VCaP (cell line): Measurements from ENCODE around the gene FLRT1.

Experiments used
- H3K27ac ChIP-seq: fragments of 450-650 bp; 2 replicates; pipeline ENCODE4 v1.5.1; 2017
- TF ChIP-seq, protein P1 (sequence below): fragments of 450-650 bp; conservative IDR thresholded peaks from 2 replicates; pipeline ENCODE4 v1.5.1; 2017; ENCODE audit warnings: mild to moderate bottlenecking, moderate library complexity

Gene FLRT1

DNA sequence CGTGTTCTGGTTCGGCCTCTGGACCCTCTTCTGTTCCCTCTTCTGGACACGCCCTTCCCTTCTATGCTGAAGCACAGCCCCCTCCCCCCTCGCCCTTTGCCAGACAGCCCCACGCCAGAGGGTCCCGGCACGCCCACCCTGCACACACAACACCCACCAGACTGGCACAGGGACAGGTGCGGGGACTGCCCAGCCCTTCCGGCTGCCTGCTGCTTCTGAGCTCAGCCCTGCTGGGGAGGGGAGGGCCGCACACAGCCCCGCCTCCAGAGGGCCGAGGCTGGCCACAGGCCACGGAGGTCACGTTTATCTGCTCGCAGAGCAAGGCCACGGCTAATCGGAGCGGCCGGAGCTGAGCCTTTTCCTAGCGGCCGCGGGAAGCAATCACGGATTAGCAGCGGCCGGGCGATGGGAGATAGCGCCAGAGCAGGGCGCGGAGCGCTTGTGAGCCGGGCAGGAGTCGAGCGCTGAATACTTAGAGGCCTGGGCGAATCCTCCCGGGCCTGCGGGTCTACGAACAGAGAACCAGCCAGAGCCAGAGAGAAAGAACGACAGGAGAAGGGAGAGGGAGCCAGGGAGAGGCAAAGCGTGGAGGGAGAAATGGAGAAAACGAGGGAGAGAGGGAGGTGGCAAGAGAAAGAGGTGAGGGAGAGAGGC, 28.0 kb upstream of the FLRT1 start:
- peak overlapping the region; percentile 68 for H3K27ac ChIP-seq
- TF ChIP-seq, protein P1, sequence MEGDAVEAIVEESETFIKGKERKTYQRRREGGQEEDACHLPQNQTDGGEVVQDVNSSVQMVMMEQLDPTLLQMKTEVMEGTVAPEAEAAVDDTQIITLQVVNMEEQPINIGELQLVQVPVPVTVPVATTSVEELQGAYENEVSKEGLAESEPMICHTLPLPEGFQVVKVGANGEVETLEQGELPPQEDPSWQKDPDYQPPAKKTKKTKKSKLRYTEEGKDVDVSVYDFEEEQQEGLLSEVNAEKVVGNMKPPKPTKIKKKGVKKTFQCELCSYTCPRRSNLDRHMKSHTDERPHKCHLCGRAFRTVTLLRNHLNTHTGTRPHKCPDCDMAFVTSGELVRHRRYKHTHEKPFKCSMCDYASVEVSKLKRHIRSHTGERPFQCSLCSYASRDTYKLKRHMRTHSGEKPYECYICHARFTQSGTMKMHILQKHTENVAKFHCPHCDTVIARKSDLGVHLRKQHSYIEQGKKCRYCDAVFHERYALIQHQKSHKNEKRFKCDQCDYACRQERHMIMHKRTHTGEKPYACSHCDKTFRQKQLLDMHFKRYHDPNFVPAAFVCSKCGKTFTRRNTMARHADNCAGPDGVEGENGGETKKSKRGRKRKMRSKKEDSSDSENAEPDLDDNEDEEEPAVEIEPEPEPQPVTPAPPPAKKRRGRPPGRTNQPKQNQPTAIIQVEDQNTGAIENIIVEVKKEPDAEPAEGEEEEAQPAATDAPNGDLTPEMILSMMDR, result peak; percentile 73

DNA sequence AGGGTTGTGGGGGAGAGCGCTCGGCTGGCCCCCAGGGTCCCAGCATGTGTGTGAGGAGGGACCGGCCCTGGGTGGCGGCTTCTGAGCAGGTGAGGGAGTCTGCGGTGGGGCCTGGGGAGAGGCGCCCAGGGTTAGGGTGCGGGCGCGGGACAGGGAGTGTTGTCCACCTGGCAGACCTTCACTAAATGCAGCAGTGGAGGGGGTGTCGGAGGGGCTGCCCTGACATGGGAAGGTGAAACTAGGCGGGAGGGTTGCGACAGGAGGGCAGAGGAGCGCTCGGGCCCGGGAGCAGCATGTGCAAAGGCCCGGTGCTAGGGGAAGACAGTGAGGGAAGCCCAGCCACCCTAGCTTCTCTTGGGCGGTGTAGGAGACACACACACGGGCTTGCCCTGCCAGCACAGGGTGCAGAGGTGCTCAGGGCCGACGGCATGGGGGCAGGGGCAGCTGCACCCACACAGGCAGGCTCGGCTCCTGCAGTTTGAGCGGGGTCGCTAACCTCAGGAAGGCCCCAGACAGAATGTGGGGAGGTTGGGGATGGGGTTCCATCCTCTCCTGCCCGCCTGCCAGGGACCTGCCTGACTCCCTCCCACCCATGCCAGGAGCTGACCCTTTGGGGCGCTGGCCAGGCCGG, 27.3 kb upstream of the FLRT1 start:
- TF ChIP-seq, protein P1, result no peak
- peak overlapping the region; percentile 68 for H3K27ac ChIP-seq

DNA sequence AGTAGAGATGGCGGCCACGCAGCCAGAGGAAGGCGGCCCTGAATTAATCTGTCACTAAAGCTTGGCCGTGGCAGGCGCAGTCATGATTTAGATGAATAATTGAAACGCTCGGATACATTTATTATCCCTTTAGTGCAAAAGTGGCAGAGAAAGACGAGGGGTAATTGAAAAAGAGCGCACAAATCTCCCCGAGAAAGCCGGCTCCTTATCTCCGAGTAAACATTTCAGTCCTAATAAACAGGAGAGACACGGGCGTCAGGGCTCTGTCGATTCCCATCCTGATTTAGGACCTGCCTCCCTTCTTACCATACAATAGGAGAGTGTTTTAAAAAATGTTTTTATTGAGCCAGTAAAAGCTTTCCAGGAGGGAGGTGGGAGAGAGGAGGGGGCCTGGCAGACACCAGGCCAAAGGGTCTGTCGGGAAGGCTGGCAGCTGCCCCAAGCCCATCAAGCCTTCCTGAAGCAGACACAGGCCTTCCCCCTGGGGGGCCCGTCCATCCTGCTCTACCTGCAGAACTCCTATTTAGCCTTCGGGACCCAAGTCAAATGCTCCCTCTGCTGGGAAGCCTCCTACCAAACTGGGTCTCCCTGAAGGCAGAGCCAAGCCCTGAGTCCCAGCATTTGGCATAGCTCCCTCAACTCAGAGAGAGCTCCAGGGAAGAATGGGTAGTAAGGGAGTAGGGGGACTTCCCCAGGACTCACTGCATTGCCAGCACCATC, 26.7 kb upstream of the FLRT1 start:
- TF ChIP-seq, protein P1, result no peak
- H3K27ac ChIP-seq, result peak overlapping the region; percentile 68; the same call in 1 of the 2 replicates

DNA sequence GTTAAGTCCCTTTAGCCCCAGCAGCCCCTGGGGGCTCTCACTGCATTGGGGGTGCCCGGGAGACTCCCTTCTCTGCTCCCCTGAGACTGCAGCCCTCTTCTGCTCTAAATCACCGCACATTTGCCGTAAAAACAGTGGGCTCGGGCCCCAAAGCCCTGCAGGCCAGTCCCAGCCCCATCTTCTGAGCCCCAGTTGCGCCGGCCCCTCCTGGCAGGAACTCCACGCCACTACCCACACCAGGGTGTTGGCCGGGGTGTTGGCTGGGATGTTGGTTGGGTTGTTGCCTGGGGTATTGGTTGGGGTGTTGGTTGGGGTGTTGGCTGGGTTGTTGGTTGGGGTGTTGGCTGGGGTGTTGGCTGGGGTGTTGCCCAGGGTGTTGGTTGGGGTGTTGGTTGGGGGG, 26.0 kb upstream of the FLRT1 start:
- TF ChIP-seq, protein P1, result no peak

DNA sequence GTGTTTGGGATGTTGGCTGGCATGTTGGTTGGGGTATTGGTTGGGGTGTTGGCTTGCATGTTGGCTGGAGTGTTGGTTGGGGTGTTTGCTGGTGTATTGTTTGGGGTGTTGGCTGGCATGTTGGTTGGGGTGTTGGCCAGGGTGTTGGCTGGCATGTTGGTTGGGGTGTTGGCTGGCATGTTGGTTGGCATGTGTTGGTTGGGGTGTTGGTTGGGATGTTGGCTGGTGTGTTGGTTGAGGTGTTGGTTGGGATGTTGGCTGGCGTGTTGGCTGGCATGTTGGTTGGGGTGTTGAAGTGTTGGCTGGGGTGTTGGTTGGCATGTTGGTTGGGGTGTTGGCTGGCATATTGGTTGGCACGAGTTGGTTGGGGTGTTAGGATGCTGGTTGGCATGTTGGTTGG, 24.9 kb upstream of the FLRT1 start:
- TF ChIP-seq, protein P1, result no peak
- no peak overlapping the region for H3K27ac ChIP-seq

More for the DNA sequence above, 26.0 kb upstream of the FLRT1 start:
- H3K27ac ChIP-seq, result no peak overlapping the region

DNA sequence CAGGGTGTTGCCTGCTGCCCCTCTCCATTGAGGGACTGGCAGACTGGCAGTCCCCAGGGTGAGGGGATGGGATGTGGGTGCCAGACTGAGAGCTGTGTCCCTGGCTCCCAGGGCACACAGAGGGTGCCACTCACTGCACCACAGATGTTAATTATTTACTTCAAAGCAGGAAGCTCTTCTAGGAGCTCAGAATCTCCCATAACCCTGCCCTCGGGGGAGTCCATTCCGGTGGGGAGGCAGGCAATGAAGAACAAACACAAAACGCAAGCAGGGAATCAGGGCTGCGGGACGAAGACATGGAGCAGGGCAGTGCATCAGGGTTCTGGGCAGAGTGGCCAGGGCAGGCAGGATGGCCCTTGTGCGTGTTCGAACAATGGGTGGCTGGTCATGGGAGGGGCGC, 24.4 kb upstream of the FLRT1 start:
- TF ChIP-seq, protein P1, result no peak
- no peak overlapping the region for H3K27ac ChIP-seq

DNA sequence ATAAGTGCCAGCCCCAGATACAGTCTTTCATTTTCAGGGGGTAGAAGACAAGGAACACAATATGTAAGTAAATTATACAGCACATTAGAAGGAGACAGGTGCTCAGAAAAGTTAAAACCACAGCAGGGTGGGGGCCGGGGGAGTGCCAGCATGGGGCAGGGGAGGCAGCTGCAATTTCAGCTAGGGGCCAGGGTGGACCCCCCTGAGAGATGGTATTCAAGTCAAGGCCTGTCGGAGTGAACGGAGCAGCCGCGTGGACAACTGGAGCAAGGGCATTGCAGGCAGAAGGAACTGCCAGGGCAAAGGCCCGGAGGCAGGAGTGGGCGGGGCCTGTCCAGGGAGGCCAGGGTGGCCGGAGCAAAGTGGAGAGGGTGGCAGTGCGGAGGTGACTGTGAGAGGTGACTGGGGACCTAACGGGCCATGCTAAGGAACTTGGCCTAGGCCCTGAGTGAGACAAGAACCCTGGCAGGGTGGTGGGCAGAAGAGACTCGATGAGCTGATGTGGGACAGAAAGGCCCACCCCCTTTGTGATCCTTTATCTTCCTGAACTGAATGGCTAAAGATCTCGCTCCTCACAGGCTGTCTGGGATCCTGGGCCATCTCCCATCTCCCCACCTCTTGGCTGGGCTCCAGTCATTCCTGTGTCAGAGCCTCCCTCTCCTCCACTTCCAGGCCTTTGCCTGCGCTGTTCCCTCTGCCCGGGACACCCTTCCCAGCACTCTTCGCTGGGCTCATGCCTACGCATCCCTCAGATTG, 22.4 kb upstream of the FLRT1 start:
- no peak overlapping the region for H3K27ac ChIP-seq

More for the DNA sequence above, 22.4 kb upstream of the FLRT1 start:
- TF ChIP-seq, protein P1, result no peak
